DND-41 (cell line): ENCODE results near the gene ZNF577.

Experiments used
- ATAC-seq: fragments of 200-7000 bp; cut with Tn5 transposase; 3 replicates; pipeline ENCODE4 v1.9.1; 2021; ENCODE audit warnings: low read depth; ENCODE audit not compliant: insufficient read depth
- DNase-seq: peaks from one replicate; pipeline ENCODE4 v3.0.0-alpha.2; 2020
- H2AFZ ChIP-seq: 2 replicates; pipeline ENCODE4 v1.6.0; 2012; ENCODE audit warnings: low read depth, low read length
- H3K27ac ChIP-seq: 2 replicates; pipeline ENCODE4 v1.5.1; 2012; ENCODE audit warnings: low read length, inconsistent platforms
- H3K27me3 ChIP-seq: fragments of 200-600 bp; sonication (generic); 2 replicates; pipeline ENCODE4 v1.6.0; 2012; ENCODE audit warnings: low read length, mild to moderate bottlenecking, inconsistent platforms; ENCODE audit not compliant: insufficient read depth, poor library complexity
- H3K36me3 ChIP-seq: 2 replicates; pipeline ENCODE4 v1.5.1; 2012; ENCODE audit warnings: low read length, inconsistent platforms; ENCODE audit not compliant: insufficient read depth
- H3K4me1 ChIP-seq: 2 replicates; pipeline ENCODE4 v1.5.1; 2012; ENCODE audit warnings: mild to moderate bottlenecking, low read length; ENCODE audit not compliant: insufficient read depth
- H3K4me2 ChIP-seq: 2 replicates; pipeline ENCODE4 v1.6.0; 2012; ENCODE audit warnings: mild to moderate bottlenecking, moderate library complexity, low read length, inconsistent platforms; ENCODE audit not compliant: insufficient read depth
- H3K4me3 ChIP-seq, 2 experiments: fragments of 200-600 bp in 1 of 2; shearing (Covaris generic) in 1 of 2; 2 replicates each; pipeline ENCODE4 v1.5.1; 2012 to 2016; ENCODE audit warnings: inconsistent platforms in 2 of 2, low read length in 2 of 2, mild to moderate bottlenecking in 2 of 2, low read depth in 1 of 2, moderate library complexity in 1 of 2
- H3K79me2 ChIP-seq: 2 replicates; pipeline ENCODE4 v1.6.0; 2012; ENCODE audit warnings: low read length, inconsistent platforms; ENCODE audit not compliant: insufficient read depth
- H3K9ac ChIP-seq: 2 replicates; pipeline ENCODE4 v1.6.0; 2012; ENCODE audit warnings: low read depth, mild to moderate bottlenecking, inconsistent platforms, low read length, moderate library complexity
- H3K9me3 ChIP-seq: 2 replicates; pipeline ENCODE4 v1.5.1; 2012; ENCODE audit warnings: low read length, moderate library complexity, mild to moderate bottlenecking, inconsistent platforms; ENCODE audit not compliant: insufficient read depth, severe bottlenecking
- H4K20me1 ChIP-seq: 2 replicates; pipeline ENCODE4 v1.6.0; 2012; ENCODE audit warnings: low read length; ENCODE audit not compliant: insufficient read depth
- EZH2 ChIP-seq: IDR thresholded peaks from 3 replicates; pipeline ENCODE4 v1.6.1; 2012; ENCODE audit warnings: borderline replicate concordance, low read depth, mild to moderate bottlenecking, moderate library complexity, low read length, inconsistent platforms; ENCODE audit not compliant: severe bottlenecking
- TF ChIP-seq, protein P1 (sequence below): IDR thresholded peaks from 2 replicates; pipeline ENCODE4 v1.5.1; 2012; ENCODE audit warnings: borderline replicate concordance, low read length, moderate library complexity, mild to moderate bottlenecking; ENCODE audit not compliant: poor library complexity, severe bottlenecking; ENCODE audit errors: extremely low read depth

ZNF577 gene

DNA sequence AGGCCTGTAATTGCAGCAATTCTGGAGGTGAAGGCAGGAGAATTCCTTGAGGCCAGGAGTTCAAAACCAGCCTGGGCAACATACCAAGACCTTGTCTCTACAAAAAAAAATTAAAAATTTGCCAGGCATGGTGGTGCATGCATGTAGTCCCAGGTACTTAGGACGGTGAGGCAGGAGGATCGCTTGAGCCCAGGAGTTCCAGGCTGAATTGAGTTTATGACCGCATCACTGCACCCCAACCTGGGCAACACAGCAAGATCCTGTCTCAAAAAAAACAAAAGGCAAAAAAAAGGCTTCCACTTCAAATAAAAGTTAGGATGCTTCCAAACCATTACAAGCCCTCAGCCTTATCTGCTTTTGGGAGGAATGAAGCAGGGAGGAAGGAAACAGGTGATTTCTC, 5.2 kb downstream of the ZNF577 start:
- DNase-seq: no peak
- ATAC-seq: no peak
- H3K79me2 ChIP-seq: 0 out of 2 replicates have a peak, but pooled peaks cover 4% of the 10 kb centered on the region
- H3K9ac ChIP-seq: no peak overlapping the region
- H2AFZ ChIP-seq: no peak overlapping the region
- H3K9me3 ChIP-seq: peaks cover 16% of the 10 kb centered on the region
- H3K27me3 ChIP-seq: no peaks in the 10 kb centered on the region
- peaks cover 50% of the 10 kb centered on the region for H3K36me3 ChIP-seq
- no peak overlapping the region for H3K4me3 ChIP-seq
- H3K4me2 ChIP-seq: no peak overlapping the region
- peaks cover 12% of the 10 kb centered on the region for H3K4me1 ChIP-seq
- no peaks in the 10 kb centered on the region for H4K20me1 ChIP-seq
- H3K27ac ChIP-seq: no peak overlapping the region
- TF ChIP-seq EZH2: no peak
- TF ChIP-seq, protein P1, sequence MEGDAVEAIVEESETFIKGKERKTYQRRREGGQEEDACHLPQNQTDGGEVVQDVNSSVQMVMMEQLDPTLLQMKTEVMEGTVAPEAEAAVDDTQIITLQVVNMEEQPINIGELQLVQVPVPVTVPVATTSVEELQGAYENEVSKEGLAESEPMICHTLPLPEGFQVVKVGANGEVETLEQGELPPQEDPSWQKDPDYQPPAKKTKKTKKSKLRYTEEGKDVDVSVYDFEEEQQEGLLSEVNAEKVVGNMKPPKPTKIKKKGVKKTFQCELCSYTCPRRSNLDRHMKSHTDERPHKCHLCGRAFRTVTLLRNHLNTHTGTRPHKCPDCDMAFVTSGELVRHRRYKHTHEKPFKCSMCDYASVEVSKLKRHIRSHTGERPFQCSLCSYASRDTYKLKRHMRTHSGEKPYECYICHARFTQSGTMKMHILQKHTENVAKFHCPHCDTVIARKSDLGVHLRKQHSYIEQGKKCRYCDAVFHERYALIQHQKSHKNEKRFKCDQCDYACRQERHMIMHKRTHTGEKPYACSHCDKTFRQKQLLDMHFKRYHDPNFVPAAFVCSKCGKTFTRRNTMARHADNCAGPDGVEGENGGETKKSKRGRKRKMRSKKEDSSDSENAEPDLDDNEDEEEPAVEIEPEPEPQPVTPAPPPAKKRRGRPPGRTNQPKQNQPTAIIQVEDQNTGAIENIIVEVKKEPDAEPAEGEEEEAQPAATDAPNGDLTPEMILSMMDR: no peak

DNA sequence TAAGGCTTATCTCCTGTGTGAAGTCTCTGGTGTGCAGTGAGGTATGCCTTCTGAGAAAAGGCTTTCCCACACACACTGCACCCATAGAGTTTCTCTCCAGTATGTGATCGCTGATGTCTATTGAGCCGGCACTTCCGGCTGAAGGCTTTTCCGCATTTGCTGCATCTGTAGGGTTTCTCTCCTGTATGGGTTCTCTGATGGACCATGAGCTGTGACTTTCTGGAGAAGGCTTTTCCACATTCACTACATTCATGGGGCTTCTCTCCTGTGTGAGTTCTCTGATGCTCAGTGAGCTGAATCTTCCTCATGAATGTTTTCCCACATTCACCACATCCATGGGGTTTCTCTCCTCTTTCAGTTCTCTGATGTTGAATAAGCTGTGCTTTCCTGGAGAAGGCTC, 14.7 kb downstream of the ZNF577 start:
- DNase-seq (no peak), ATAC-seq (no peak)
- Histone ChIP-seq H3K27me3 (no peaks in the 10 kb centered on the region), H3K9ac (no peak overlapping the region), H3K79me2 (no peaks in the 10 kb centered on the region), H4K20me1 (no peaks in the 10 kb centered on the region), H3K36me3 (peaks cover 75% of the 10 kb centered on the region), H3K9me3 (peaks cover 80% of the 10 kb centered on the region), H2AFZ (no peak overlapping the region), H3K4me3 (no peak overlapping the region), H3K4me1 (no peaks in the 10 kb centered on the region), H3K4me2 (no peak overlapping the region), H3K27ac (no peak overlapping the region)
- TF ChIP-seq EZH2: no peak
- TF ChIP-seq, protein P1: no peak

DNA sequence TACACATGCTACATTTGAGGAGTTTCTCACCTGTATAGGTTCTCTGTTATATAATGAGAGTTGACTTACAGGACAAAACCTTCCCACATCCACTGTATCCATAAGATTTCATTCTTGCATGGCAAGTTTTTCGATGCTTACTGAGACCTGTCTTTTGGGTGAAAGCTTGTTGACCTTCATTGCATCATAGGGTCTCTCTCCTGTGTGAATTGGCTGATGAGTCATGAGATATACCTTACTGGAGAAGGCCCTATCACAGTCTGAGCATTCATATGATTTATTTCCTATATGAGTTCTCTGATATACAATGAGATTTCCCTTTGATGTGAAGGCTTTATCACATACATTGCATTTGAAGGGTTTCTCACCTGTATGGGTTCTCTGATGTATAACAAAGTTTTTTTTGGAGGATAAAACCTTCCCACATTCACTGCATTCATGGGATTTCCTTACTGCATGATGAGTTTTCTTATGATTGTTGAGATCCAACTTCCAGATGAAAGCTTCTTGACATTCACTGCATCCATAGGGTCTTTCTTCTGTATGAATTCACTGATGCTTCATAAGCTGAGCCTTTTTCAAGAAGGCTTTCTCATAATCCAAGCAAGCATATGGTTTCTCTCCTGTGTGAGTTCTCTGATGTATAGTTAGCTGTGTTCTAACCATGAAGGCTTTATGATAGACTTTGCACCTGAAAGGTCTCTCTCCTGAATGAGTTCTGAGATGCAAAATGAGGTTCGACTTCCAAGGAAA, 25.7 kb downstream of the ZNF577 start:
- Histone ChIP-seq H3K9ac (no peak overlapping the region), H3K4me3 (no peak overlapping the region), H3K27me3 (no peaks in the 10 kb centered on the region), H4K20me1 (no peaks in the 10 kb centered on the region), H3K4me1 (no peaks in the 10 kb centered on the region), H3K79me2 (no peaks in the 10 kb centered on the region), H2AFZ (no peak overlapping the region), H3K4me2 (no peak overlapping the region), H3K9me3 (peaks cover 81% of the 10 kb centered on the region), H3K36me3 (peaks cover 32% of the 10 kb centered on the region; the same call in 1 of the 2 replicates), H3K27ac (no peak overlapping the region)
- ATAC-seq (no peak), DNase-seq (no peak)
- TF ChIP-seq, protein P1: no peak
- no peak for TF ChIP-seq EZH2

DNA sequence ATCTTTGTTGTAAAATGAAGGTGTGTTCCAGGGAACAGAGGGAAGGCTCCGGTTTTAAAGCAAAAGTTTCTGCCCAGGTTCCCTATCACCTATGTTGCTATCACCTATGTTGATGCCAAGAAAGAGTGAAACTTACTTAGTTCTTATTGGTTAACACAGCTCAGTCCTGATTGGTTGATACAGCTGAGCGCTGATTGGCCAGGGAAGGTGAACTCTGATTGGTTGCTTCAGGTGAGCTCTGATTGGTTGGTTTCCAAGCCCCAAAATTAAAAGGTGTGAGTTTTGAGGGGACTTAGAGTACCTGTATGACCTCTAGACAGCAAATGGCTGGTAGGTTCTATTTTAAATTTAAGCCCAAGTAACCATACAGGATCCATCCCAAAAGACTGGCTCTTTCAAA, 50.6 kb downstream of the ZNF577 start:
- TF ChIP-seq EZH2: no peak
- TF ChIP-seq, protein P1: no peak
- H3K27ac ChIP-seq: no peak overlapping the region
- no peak overlapping the region for H3K4me2 ChIP-seq

More for the DNA sequence above, 50.6 kb downstream of the ZNF577 start:
- no peaks in the 10 kb centered on the region for H3K27me3 ChIP-seq
- ATAC-seq: no peak
- no peak overlapping the region for H3K4me3 ChIP-seq
- no peaks in the 10 kb centered on the region for H3K36me3 ChIP-seq
- H3K4me1 ChIP-seq: no peaks in the 10 kb centered on the region
- H2AFZ ChIP-seq: no peak overlapping the region
- peaks cover 5% of the 10 kb centered on the region for H3K9me3 ChIP-seq
- no peak overlapping the region for H3K9ac ChIP-seq
- no peaks in the 10 kb centered on the region for H4K20me1 ChIP-seq
- no peak for DNase-seq
- H3K79me2 ChIP-seq: no peaks in the 10 kb centered on the region
